PC-9 (cell line): Measurements from ENCODE around the gene ALCAM. TPM values are rescaled to one million over a fixed set of nuclear protein-coding genes. Genes with fewer than 3 reads are reported as not detected.
A peak's percentile ranks its signal among the peaks of the same experiment; 100 is the strongest.

Experiments used
- BruUV-seq: library from RNA; stranded (reverse); fragments of 400-500 nt; replicated peaks from 2 replicates; lab custom pipeline; 2021; lab: Mats Ljungman, UMichigan
- CTCF ChIA-PET: fragments of 300-600 bp; sonication (Branson Sonifier 250); formaldehyde crosslinking; loops from one replicate; lab custom pipeline; 2022; ENCODE audit warnings: antibody characterized with exemption; lab: Charles Lee
- POLR2A ChIA-PET: fragments of 300-600 bp; sonication (Branson Sonifier 250); formaldehyde crosslinking; loops from one replicate; lab custom pipeline; 2022; ENCODE audit warnings: antibody characterized with exemption; ENCODE audit not compliant: unreplicated experiment; lab: Charles Lee
- DNase-seq, 2 experiments: peaks; one replicate each; pipeline versions ENCODE4 v3.0.0 to v3.0.0-alpha.2; 2015 to 2022; ENCODE audit warnings: mixed read lengths in 1 of 2
- H2AFZ ChIP-seq: fragments of 200-600 bp; sonication (generic); 2 replicates; pipeline ENCODE4 v1.8.1; 2017; ENCODE audit warnings: antibody characterized with exemption
- H3F3A ChIP-seq: fragments of 200-600 bp; sonication (generic); 2 replicates; pipeline ENCODE4 v1.8.1; 2017; ENCODE audit warnings: antibody characterized with exemption, mild to moderate bottlenecking, low read depth; ENCODE audit not compliant: insufficient read depth
- H3K27ac ChIP-seq: fragments of 200-600 bp; sonication (generic); 2 replicates; pipeline ENCODE4 v1.6.1; 2016; ENCODE audit warnings: mixed run types
- H3K27me3 ChIP-seq: fragments of 200-600 bp; sonication (generic); 2 replicates; pipeline ENCODE4 v1.6.1; 2016; ENCODE audit warnings: low read depth, mixed run types; ENCODE audit not compliant: insufficient read depth
- H3K36me3 ChIP-seq: fragments of 200-600 bp; sonication (generic); 2 replicates; pipeline ENCODE4 v1.6.1; 2016; ENCODE audit warnings: low read depth, mixed run types
- H3K4me1 ChIP-seq: fragments of 200-600 bp; sonication (generic); replicated peaks from 2 replicates; pipeline ENCODE4 v1.6.1; 2016; ENCODE audit warnings: mixed run types; ENCODE audit not compliant: insufficient read depth
- H3K4me2 ChIP-seq: fragments of 200-600 bp; sonication (generic); 2 replicates; pipeline ENCODE4 v1.6.1; 2017; ENCODE audit warnings: mixed run types
- H3K4me3 ChIP-seq: fragments of 200-600 bp; sonication (generic); 2 replicates; pipeline ENCODE4 v1.6.1; 2016; ENCODE audit warnings: mixed run types
- H3K79me2 ChIP-seq: fragments of 200-600 bp; sonication (generic); 2 replicates; pipeline ENCODE4 v1.6.1; 2017; ENCODE audit warnings: low read depth, mixed run types
- H3K9me2 ChIP-seq: fragments of 200-600 bp; sonication (generic); 2 replicates; pipeline ENCODE4 v1.8.1; 2017; ENCODE audit warnings: mild to moderate bottlenecking; ENCODE audit not compliant: insufficient read depth
- H3K9me3 ChIP-seq: fragments of 200-600 bp; sonication (generic); 2 replicates; pipeline ENCODE4 v1.8.1; 2016; ENCODE audit warnings: low read depth; ENCODE audit not compliant: insufficient read depth
- H4K20me1 ChIP-seq: fragments of 200-600 bp; sonication (generic); 2 replicates; pipeline ENCODE4 v1.8.1; 2017; ENCODE audit not compliant: insufficient read depth
- EZH2 ChIP-seq: fragments of 200-600 bp; sonication (generic); IDR thresholded peaks from 2 replicates; pipeline ENCODE4 v1.8.0; 2017; ENCODE audit warnings: antibody characterized with exemption, low read depth
- intact Hi-C: fragments of 100-400 bp; cut with micrococcal nuclease; formaldehyde crosslinking; loops from one replicate; pipeline ENCODE4 v1.10.0; 2022; ENCODE audit not compliant: unreplicated experiment
- total RNA-seq: library from RNA; stranded (reverse); gene quantifications from 2 replicates; pipeline ENCODE4 v1.2.3, GENCODE V29; 2021
- TF ChIP-seq, protein P1 (sequence below): fragments of 200-600 bp; sonication (generic); conservative IDR thresholded peaks from 2 replicates; pipeline ENCODE4 v1.6.1; 2017; ENCODE audit warnings: mixed run types, antibody characterized with exemption, mild to moderate bottlenecking, moderate library complexity

Gene ALCAM
- total RNA-seq, 1 experiment from 2014 or later, result 132 TPM

DNA sequence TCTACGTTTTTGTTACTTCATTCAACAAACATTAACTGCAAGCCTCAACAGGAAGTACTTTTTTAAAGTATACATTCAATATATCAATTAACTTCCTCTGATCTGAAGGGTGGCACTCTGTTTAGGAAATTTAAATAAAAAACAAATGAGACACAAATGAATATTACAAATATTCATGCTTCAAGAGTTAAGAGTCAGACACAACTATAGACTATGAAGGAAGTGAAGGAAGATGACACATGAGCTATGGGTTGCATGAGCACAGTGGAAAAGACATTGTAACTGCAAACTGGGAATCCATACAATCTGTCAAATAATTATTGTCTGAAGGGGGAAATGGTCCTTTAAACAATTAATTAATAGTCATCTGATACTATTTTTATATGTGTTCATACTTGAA is 26.8 kb upstream of the ALCAM start:
- TF ChIP-seq EZH2, result no peak
- TF ChIP-seq, protein P1, sequence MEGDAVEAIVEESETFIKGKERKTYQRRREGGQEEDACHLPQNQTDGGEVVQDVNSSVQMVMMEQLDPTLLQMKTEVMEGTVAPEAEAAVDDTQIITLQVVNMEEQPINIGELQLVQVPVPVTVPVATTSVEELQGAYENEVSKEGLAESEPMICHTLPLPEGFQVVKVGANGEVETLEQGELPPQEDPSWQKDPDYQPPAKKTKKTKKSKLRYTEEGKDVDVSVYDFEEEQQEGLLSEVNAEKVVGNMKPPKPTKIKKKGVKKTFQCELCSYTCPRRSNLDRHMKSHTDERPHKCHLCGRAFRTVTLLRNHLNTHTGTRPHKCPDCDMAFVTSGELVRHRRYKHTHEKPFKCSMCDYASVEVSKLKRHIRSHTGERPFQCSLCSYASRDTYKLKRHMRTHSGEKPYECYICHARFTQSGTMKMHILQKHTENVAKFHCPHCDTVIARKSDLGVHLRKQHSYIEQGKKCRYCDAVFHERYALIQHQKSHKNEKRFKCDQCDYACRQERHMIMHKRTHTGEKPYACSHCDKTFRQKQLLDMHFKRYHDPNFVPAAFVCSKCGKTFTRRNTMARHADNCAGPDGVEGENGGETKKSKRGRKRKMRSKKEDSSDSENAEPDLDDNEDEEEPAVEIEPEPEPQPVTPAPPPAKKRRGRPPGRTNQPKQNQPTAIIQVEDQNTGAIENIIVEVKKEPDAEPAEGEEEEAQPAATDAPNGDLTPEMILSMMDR, result no peak
- Histone ChIP-seq H2AFZ (no peak overlapping the region), H3K27ac (no peak overlapping the region), H3K4me1 (no peaks in the 10 kb centered on the region), H3K27me3 (no peaks in the 10 kb centered on the region), H4K20me1 (no peaks in the 10 kb centered on the region), H3F3A (no peaks in the 10 kb centered on the region), H3K79me2 (no peaks in the 10 kb centered on the region), H3K36me3 (no peaks in the 10 kb centered on the region), H3K4me3 (no peak overlapping the region), H3K4me2 (no peak overlapping the region), H3K9me2 (0 out of 2 replicates have a peak, but pooled peaks cover 4% of the 10 kb centered on the region), H3K9me3 (no peaks in the 10 kb centered on the region; the same call in 1 of the 2 replicates)
- POLR2A ChIA-PET, result no interaction called here
- DNase-seq, result no peak
- no TSS peak for BruUV-seq
- CTCF ChIA-PET, result no interaction called here
- intact Hi-C loops, result no loop called here

DNA sequence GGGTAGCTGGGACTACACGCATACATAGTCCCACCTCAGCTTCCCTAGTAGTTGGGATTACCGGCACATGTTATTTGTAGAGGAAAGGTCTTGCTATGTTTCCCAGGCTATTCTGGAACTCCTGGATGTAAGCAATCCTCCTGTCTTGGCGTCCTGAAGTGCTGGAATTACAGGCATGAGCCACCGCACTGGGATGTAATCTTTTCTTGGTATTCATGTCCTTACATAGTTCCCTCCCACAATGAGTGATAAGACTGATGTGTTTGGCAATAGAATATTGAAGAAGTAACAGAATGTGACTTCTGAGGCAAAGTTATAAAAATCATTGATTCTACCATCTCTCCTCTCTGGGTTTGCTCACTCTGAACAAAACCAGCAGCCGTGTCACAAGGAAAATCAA is 22.7 kb upstream of the ALCAM start:
- Histone ChIP-seq H3K9me3 (no peaks in the 10 kb centered on the region; the same call in 1 of the 2 replicates), H2AFZ (peak overlapping the region; percentile 34; the same call in 1 of the 2 replicates), H3K27ac (no peak overlapping the region), H3K4me3 (no peak overlapping the region), H3K36me3 (no peaks in the 10 kb centered on the region), H3K4me1 (no peaks in the 10 kb centered on the region), H3K27me3 (no peaks in the 10 kb centered on the region), H3F3A (no peaks in the 10 kb centered on the region), H3K4me2 (no peak overlapping the region), H4K20me1 (no peaks in the 10 kb centered on the region), H3K9me2 (0 out of 2 replicates have a peak, but pooled peaks cover 4% of the 10 kb centered on the region), H3K79me2 (no peaks in the 10 kb centered on the region)
- POLR2A ChIA-PET, result no interaction called here
- TF ChIP-seq, protein P1, result no peak
- no peak for TF ChIP-seq EZH2
- CTCF ChIA-PET, result no interaction called here
- no TSS peak for BruUV-seq
- intact Hi-C loops, result no loop called here
- DNase-seq, result no peak

DNA sequence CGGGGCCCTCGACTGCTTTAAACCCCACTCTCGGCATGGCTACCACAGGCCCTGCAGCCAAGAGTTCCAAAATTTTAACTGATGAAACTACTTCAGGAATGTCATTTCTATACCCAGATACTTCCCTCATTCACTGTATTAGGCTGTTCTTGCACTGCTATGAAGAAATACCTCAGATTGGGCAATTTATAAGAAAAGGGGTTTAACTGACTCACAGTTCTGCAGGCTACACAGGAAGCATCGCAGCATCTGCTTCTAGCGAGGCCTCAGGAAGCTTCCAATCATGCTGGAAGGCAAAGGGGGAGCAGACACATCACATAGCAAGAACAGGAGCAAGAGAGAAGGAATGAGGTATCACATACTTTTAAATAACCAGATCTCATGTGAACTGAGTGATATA is 21.6 kb upstream of the ALCAM start:
- Histone ChIP-seq H3K4me1 (no peaks in the 10 kb centered on the region), H3K27me3 (no peaks in the 10 kb centered on the region), H3K9me3 (no peaks in the 10 kb centered on the region; the same call in 1 of the 2 replicates), H3K27ac (no peak overlapping the region), H4K20me1 (no peaks in the 10 kb centered on the region), H3F3A (no peaks in the 10 kb centered on the region), H3K4me2 (no peak overlapping the region), H3K9me2 (0 out of 2 replicates have a peak, but pooled peaks cover 4% of the 10 kb centered on the region), H2AFZ (no peak overlapping the region), H3K4me3 (no peak overlapping the region), H3K36me3 (no peaks in the 10 kb centered on the region), H3K79me2 (no peaks in the 10 kb centered on the region)
- intact Hi-C loops, result no loop called here
- ChIA-PET POLR2A (no interaction called here), CTCF (no interaction called here)
- DNase-seq, result no peak
- no peak for TF ChIP-seq EZH2
- TF ChIP-seq, protein P1, result no peak
- BruUV-seq, result no TSS peak
